ENCODE data around the gene PRUNE2.
"Not testable (repeated sequence)": the region's sequence is repeated elsewhere in the genome, so short reads cannot be mapped to it uniquely, and the experiment has no call there.

Gene PRUNE2

GRCh38 chr9:76866689-76867088 is 39.2 kb downstream of the PRUNE2 start:
- Mint-ChIP-seq H3K27ac (no peak overlapping the region), H3K27me3 (no peaks in the 10 kb centered on the region), H3K36me3 (ENCODE audit: low read depth) (no peaks in the 10 kb centered on the region), H3K4me3 (no peak overlapping the region), H3K4me1 (ENCODE audit: low read depth) (no peaks in the 10 kb centered on the region), H3K9me3 (no peaks in the 10 kb centered on the region)

DNA sequence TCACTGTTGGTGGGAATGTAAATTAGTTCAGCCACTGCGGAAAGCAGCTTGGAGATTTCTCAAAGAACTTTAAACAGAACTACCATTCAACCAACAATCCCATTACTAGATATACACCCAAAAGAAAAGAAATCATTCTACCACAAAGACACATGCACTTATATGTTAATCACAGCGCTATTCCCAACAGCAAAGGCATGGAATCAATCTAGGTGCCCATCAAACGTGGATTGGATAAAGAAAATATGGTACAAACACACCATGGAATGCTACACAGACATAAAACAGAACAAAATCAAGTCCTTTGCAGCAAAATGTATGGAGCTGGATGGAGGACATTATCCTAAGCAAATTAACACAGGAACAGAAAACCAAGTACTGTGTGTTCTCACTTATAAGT is 42.1 kb downstream of the PRUNE2 start:
- no peaks in the 10 kb centered on the region for H3K27me3 Mint-ChIP-seq
- H3K27ac Mint-ChIP-seq, result no peak overlapping the region
- H3K9me3 Mint-ChIP-seq, result no peaks in the 10 kb centered on the region
- no peaks in the 10 kb centered on the region for H3K4me1 Mint-ChIP-seq (ENCODE audit: low read depth)
- no peaks in the 10 kb centered on the region for H3K36me3 Mint-ChIP-seq (ENCODE audit: low read depth)
- H3K4me3 Mint-ChIP-seq, result no peak overlapping the region

- H3K4me1 Mint-ChIP-seq (ENCODE audit: low read depth), result no peaks in the 10 kb centered on the region
- no peak overlapping the region for H3K27ac Mint-ChIP-seq
- H3K4me3 Mint-ChIP-seq, result no peak overlapping the region
- no peaks in the 10 kb centered on the region for H3K36me3 Mint-ChIP-seq (ENCODE audit: low read depth)
- no peaks in the 10 kb centered on the region for H3K9me3 Mint-ChIP-seq
- no peaks in the 10 kb centered on the region for H3K27me3 Mint-ChIP-seq
Measured at GRCh38 chr9:76859860-76860259, 46.1 kb downstream of the PRUNE2 start.

DNA sequence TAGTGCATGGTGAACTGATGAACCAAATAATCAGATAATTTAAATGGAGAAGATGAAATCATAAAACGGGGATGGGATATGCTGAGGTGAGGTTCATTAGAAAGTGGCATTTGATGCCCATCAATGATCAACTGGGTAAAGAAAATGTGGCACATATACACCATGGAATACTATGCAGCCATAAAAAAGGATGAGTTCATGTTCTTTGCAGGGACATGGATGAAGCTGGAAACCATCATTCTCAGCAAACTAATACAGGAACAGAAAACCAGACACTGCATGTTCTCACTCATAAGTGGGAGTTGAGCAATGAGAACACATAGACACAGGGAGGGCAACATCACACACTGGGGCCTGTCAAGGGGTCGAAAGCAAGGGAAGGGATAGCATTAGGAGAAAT is 47.7 kb downstream of the PRUNE2 start:
- H3K4me1 Mint-ChIP-seq (ENCODE audit: low read depth); H3K36me3 Mint-ChIP-seq (ENCODE audit: low read depth); H3K27ac Mint-ChIP-seq; H3K4me3 Mint-ChIP-seq; H3K9me3 Mint-ChIP-seq; H3K27me3 Mint-ChIP-seq: not testable (repeated sequence)

DNA sequence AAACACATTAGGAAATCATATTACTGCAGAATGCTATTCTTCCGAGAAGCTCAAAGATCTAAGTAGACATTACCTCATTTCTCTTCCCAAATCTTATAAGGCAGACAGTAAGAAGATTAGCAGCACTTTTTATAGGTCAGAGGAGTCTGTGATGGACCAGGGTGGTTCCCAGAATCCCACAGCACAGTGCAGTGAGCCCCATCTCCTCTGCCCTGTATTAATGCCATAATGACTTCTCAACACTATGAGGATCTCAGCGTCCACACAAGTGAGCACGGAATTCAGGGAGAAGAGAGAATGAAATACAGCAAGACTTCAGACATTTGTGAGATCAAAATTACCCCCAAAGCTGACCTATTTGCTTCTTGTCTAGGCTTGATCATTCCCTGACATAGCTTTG is 49.9 kb downstream of the PRUNE2 start:
- Mint-ChIP-seq H3K27ac (no peak overlapping the region), H3K27me3 (peaks cover 6% of the 10 kb centered on the region), H3K9me3 (no peaks in the 10 kb centered on the region), H3K4me1 (ENCODE audit: low read depth) (no peaks in the 10 kb centered on the region), H3K36me3 (ENCODE audit: low read depth) (no peaks in the 10 kb centered on the region), H3K4me3 (no peak overlapping the region)

DNA sequence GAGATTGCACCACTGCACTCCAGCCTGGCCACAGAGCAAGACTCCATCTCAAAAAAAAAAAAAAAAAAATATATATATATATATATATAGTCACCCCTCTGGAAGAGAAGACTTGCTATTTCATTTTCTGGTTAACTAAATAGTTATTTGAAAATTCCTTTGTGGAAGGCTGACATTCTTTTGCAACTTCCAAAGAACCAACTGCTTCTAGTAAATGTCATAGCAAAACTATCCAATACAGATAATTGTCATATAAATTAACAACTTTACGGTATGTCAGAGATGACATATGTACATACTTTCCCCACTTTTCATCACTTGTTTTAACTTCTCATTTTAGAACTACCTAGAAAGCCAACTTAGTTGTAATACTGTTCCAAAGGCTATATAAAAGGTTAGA is 50.9 kb downstream of the PRUNE2 start:
- H3K27me3 Mint-ChIP-seq, result peaks cover 6% of the 10 kb centered on the region
- H3K9me3 Mint-ChIP-seq, result no peaks in the 10 kb centered on the region
- no peaks in the 10 kb centered on the region for H3K36me3 Mint-ChIP-seq (ENCODE audit: low read depth)
- H3K4me3 Mint-ChIP-seq, result no peak overlapping the region
- no peaks in the 10 kb centered on the region for H3K4me1 Mint-ChIP-seq (ENCODE audit: low read depth)
- H3K27ac Mint-ChIP-seq, result no peak overlapping the region

GRCh38 chr9:76852026-76852425 is 53.9 kb downstream of the PRUNE2 start:
- Mint-ChIP-seq H3K4me3 (no peak overlapping the region), H3K27ac (no peak overlapping the region), H3K27me3 (peaks cover 6% of the 10 kb centered on the region), H3K9me3 (no peaks in the 10 kb centered on the region), H3K4me1 (ENCODE audit: low read depth) (no peaks in the 10 kb centered on the region), H3K36me3 (ENCODE audit: low read depth) (no peaks in the 10 kb centered on the region)

DNA sequence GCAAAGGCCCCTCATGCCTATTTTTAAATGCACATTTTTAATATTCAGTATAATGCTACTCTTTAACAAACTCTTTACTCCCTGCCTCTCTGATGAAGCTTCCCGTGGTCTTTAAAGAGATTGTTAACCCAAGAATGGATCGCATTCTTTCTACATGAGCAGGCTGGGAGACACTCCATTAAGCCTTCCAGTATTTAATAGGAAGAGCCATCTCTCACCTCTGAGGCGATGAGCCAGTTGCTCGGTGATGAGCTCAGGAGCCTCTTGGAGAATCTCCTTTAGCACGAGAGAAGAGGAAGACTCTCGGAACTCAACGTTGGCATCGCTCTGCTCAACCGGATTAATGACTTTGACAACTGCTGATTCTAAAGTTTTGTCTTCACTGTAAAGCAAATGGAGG is 59.6 kb downstream of the PRUNE2 start:
- no peaks in the 10 kb centered on the region for H3K36me3 Mint-ChIP-seq (ENCODE audit: low read depth)
- H3K4me3 Mint-ChIP-seq, result no peak overlapping the region
- H3K27ac Mint-ChIP-seq, result no peak overlapping the region
- H3K4me1 Mint-ChIP-seq (ENCODE audit: low read depth), result no peaks in the 10 kb centered on the region
- no peaks in the 10 kb centered on the region for H3K9me3 Mint-ChIP-seq
- H3K27me3 Mint-ChIP-seq, result peaks cover 17% of the 10 kb centered on the region

DNA sequence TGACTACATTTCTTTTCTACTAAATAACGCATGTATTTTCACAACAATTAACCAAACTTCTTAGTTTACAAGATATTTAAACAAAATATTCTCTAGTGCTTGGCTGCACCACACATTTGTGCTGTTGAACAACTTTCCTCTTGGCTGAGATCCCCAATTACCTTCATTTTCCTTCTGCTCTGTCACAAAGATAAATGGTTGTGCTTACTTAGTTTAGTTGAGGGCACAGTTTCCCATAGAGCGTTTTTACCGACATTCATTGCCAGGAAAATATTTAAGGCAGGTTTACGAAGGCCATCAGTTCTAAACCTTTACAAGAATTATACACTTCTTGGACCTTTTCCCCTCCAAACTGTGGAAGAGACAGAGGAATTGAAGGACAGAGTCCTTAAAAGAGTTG is 60.7 kb downstream of the PRUNE2 start:
- Mint-ChIP-seq H3K4me1 (ENCODE audit: low read depth) (no peaks in the 10 kb centered on the region), H3K27ac (no peak overlapping the region), H3K9me3 (no peaks in the 10 kb centered on the region), H3K4me3 (no peak overlapping the region), H3K36me3 (ENCODE audit: low read depth) (no peaks in the 10 kb centered on the region), H3K27me3 (peaks cover 17% of the 10 kb centered on the region)

- H3K36me3 Mint-ChIP-seq (ENCODE audit: low read depth), result no peaks in the 10 kb centered on the region
- H3K4me1 Mint-ChIP-seq (ENCODE audit: low read depth), result no peaks in the 10 kb centered on the region
- H3K27ac Mint-ChIP-seq, result no peak overlapping the region
- no peaks in the 10 kb centered on the region for H3K9me3 Mint-ChIP-seq
- H3K4me3 Mint-ChIP-seq, result no peak overlapping the region
- H3K27me3 Mint-ChIP-seq, result no peaks in the 10 kb centered on the region
Measured at GRCh38 chr9:76835571-76836283, 70.2 kb downstream of the PRUNE2 start.

- no peaks in the 10 kb centered on the region for H3K9me3 Mint-ChIP-seq
- no peak overlapping the region for H3K4me3 Mint-ChIP-seq
- H3K4me1 Mint-ChIP-seq (ENCODE audit: low read depth), result no peaks in the 10 kb centered on the region
- peaks cover 8% of the 10 kb centered on the region for H3K27me3 Mint-ChIP-seq
- H3K27ac Mint-ChIP-seq, result no peak overlapping the region
- H3K36me3 Mint-ChIP-seq (ENCODE audit: low read depth), result no peaks in the 10 kb centered on the region
Measured at GRCh38 chr9:76828447-76828846, 77.5 kb downstream of the PRUNE2 start.

DNA sequence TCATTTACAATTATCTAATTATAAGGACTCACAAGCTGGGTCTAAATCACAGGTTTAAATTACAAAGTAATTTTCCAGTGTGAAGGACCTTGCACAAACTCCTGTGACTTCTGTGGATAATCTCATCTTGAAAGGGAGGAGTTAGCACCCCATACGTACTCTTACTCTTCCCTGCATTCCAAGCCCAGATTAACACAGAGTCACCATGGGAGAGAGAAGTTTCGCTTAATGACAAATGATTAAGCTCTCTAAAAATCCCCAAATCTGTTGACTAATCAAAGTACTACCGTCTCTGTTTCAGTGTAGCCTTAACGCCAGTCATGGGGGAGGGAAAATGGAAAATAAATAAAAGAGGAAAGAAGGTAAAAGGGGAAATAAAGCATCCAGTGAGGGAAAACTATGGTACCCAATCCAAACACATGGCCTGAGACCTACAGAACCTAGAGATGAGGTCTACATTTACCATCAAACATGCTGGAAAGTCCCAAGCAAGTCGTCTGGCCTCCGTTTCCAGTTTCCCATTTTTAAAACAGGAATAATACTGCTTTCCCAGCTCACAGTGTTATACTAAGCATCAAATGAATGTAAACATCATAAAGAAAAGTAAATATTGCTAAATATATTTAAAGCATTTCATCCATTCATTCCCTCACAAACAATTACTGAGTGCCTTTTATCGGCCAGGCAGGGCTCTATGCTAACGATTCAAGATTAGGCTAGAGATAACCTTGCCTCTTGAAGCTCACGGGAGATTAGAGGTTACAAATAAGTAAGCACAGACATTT is 78.4 kb downstream of the PRUNE2 start:
- H3K36me3 Mint-ChIP-seq (ENCODE audit: low read depth), result no peaks in the 10 kb centered on the region
- H3K4me1 Mint-ChIP-seq (ENCODE audit: low read depth), result no peaks in the 10 kb centered on the region
- no peak overlapping the region for H3K4me3 Mint-ChIP-seq
- H3K27me3 Mint-ChIP-seq, result peaks cover 8% of the 10 kb centered on the region
- no peak overlapping the region for H3K27ac Mint-ChIP-seq
- H3K9me3 Mint-ChIP-seq, result no peaks in the 10 kb centered on the region

DNA sequence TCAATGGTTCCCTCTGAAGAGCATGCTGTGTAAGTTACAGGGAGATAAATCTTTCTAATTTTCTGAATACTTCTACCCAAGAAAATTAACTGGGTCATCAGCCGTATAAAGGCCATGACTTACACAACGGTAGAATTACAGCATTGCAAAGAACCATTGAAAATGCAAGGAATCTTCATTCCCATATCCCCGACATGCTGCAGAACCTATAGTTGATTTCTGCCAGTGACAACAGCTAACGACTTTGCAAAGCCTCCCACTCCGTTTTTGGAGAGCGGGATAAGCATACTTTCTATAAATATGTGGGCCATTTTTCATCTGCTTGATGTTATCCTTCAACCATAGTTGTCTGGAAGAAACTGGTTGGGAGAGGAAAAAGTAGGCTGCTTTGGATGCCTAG is 85.5 kb downstream of the PRUNE2 start:
- H3K4me3 Mint-ChIP-seq, result no peak overlapping the region
- peaks cover 4% of the 10 kb centered on the region for H3K27me3 Mint-ChIP-seq
- no peaks in the 10 kb centered on the region for H3K4me1 Mint-ChIP-seq (ENCODE audit: low read depth)
- no peak overlapping the region for H3K27ac Mint-ChIP-seq
- H3K9me3 Mint-ChIP-seq, result no peaks in the 10 kb centered on the region
- no peaks in the 10 kb centered on the region for H3K36me3 Mint-ChIP-seq (ENCODE audit: low read depth)

DNA sequence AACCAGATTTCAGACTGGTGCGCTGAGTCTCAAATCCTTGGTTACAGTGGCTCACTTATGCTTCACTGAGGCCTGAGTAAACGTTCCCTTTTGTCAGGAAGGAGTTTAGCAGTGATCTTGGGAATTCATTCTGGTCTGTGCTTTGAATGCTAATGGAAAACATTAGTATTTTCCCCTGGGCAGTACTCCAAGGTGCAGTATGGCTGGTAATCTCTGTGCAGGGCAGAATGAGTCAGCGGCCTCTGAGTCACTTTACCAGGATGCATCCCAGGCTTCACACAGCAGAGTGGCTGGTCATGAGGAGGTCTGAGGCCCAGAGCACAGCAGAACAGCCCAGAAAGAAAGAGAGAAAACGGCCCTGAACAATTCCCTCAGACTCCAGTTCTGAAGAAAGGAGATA is 87.6 kb downstream of the PRUNE2 start:
- Mint-ChIP-seq H3K27ac (no peak overlapping the region), H3K36me3 (ENCODE audit: low read depth) (no peaks in the 10 kb centered on the region), H3K4me3 (no peak overlapping the region), H3K27me3 (peaks cover 15% of the 10 kb centered on the region), H3K9me3 (no peaks in the 10 kb centered on the region), H3K4me1 (ENCODE audit: low read depth) (no peaks in the 10 kb centered on the region)

DNA sequence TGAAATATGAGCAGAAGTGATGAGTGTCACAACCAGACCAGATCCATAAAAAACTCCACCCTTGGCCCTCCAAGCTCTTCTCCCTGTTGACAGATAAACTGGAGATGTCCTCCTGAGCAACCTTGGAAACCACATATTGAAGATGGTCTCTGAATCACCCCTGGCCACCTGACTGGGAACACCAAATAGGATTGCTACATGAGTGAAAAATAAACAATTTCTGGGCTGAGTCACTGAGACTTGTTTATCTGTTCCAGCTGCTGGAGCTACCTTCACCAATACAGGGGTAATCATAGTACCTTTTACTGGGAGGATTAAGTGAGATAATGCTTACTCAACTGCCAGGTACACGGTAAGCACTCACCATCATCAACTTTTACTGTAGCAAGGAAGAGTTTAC is 88.4 kb downstream of the PRUNE2 start:
- H3K9me3 Mint-ChIP-seq, result no peaks in the 10 kb centered on the region
- H3K27me3 Mint-ChIP-seq, result peaks cover 20% of the 10 kb centered on the region
- no peak overlapping the region for H3K27ac Mint-ChIP-seq
- H3K4me3 Mint-ChIP-seq, result no peak overlapping the region
- no peaks in the 10 kb centered on the region for H3K36me3 Mint-ChIP-seq (ENCODE audit: low read depth)
- H3K4me1 Mint-ChIP-seq (ENCODE audit: low read depth), result no peaks in the 10 kb centered on the region

DNA sequence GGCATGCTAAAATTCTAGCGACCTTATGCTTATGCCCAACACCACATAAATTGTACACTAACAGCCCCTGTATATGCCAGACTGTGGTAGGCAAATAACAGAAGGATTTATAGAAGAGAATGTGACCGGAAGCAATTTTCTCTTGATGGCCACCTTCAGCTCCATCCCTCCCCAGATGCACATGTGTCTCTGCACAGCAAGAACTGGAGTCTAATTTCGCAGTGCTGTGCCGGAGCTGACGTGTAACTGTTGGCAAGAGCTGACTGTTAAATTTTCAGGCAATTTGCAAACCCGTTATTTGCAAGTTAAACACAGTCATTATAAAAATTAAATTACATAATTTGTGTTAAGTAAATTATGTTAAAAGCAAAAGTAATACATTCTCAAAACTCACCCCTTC is 93.3 kb downstream of the PRUNE2 start:
- H3K4me1 Mint-ChIP-seq (ENCODE audit: low read depth), result no peaks in the 10 kb centered on the region
- no peaks in the 10 kb centered on the region for H3K9me3 Mint-ChIP-seq
- H3K27me3 Mint-ChIP-seq, result peaks cover 38% of the 10 kb centered on the region
- H3K4me3 Mint-ChIP-seq, result no peak overlapping the region
- no peaks in the 10 kb centered on the region for H3K36me3 Mint-ChIP-seq (ENCODE audit: low read depth)
- no peak overlapping the region for H3K27ac Mint-ChIP-seq

All from stimulated activated naive CD8-positive, alpha-beta T cell treated with anti-CD3 and anti-CD28 coated beads, Interleukin-15, Interleukin-2, amounts not matched to agents 100 ng/mL and 50 ng/mL, for 24 hours (primary cell).